CD4-positive, alpha-beta T cell (primary cell): Measurements from ENCODE around the gene TEF. TPM values are rescaled to one million over a fixed set of nuclear protein-coding genes. Genes with fewer than 3 reads are reported as not detected.

Experiments
- ATAC-seq: fragments of 200-7000 bp; cut with Tn5 transposase; one replicate; pipeline ENCODE4 v1.10.0; 2022; ENCODE audit warnings: mild to moderate bottlenecking; ENCODE audit not compliant: poor library complexity
- CTCF ChIA-PET: fragments of 350-600 bp; sonication (Branson Sonifier 250); formaldehyde crosslinking; loops from one replicate; lab custom pipeline; 2021; ENCODE audit warnings: antibody characterized with exemption, inconsistent platforms; lab: Charles Lee
- POLR2A ChIA-PET: fragments of 350-600 bp; sonication (Branson Sonifier 250); formaldehyde crosslinking; loops from one replicate; lab custom pipeline; 2021; ENCODE audit warnings: antibody characterized with exemption, inconsistent platforms; lab: Charles Lee
- DNase-seq, 14 experiments: peaks; one replicate each; pipeline ENCODE4 v3.0.0-alpha.2; 2013 to 2020; ENCODE audit warnings: mixed read lengths in 2 of 14
- H3K27ac ChIP-seq, 2 donors: one replicate each; pipeline versions ENCODE4 v1.5.1 to v1.7.0; 2013; ENCODE audit warnings: low read length in 2 of 2, low read depth in 1 of 2, mild to moderate bottlenecking in 1 of 2
- H3K27me3 ChIP-seq, 2 experiments: 1 replicate in 1 of 2; 2 replicates in 1 of 2; pipeline versions ENCODE4 v1.6.1 to v1.7.0; 2013; ENCODE audit warnings: low read length in 2 of 2, control low read depth in 1 of 2, mild to moderate bottlenecking in 1 of 2, moderate library complexity in 1 of 2; ENCODE audit not compliant: insufficient read depth in 2 of 2, control insufficient read depth in 1 of 2
- H3K36me3 ChIP-seq: one replicate; pipeline ENCODE4 v1.6.1; 2013; ENCODE audit warnings: low read length, control low read depth; ENCODE audit not compliant: insufficient read depth
- H3K4me1 ChIP-seq: one replicate; pipeline ENCODE4 v1.6.1; 2013; ENCODE audit warnings: low read length, control low read depth; ENCODE audit not compliant: insufficient read depth
- H3K4me3 ChIP-seq: one replicate; pipeline ENCODE4 v1.5.1; 2013; ENCODE audit warnings: mild to moderate bottlenecking, low read length, moderate library complexity
- H3K9me3 ChIP-seq, 2 experiments: 1 replicate in 1 of 2; 2 replicates in 1 of 2; pipeline versions ENCODE4 v1.6.1 to v1.7.0; 2013; ENCODE audit warnings: low read length in 2 of 2, mild to moderate bottlenecking in 2 of 2, control low read depth in 1 of 2, moderate library complexity in 1 of 2; ENCODE audit not compliant: control insufficient read depth in 1 of 2, insufficient read depth in 1 of 2
- H3K27ac Mint-ChIP-seq: one replicate; pipeline ENCODE4 v1.8.0; 2020; ENCODE audit warnings: mixed read lengths
- H3K27me3 Mint-ChIP-seq: one replicate; pipeline ENCODE4 v1.8.0; 2021; ENCODE audit warnings: mixed read lengths
- H3K36me3 Mint-ChIP-seq: one replicate; pipeline ENCODE4 v1.8.0; 2021; ENCODE audit warnings: low read depth, mixed read lengths
- H3K4me1 Mint-ChIP-seq: one replicate; pipeline ENCODE4 v1.8.0; 2021; ENCODE audit warnings: low read depth, mixed read lengths
- H3K4me3 Mint-ChIP-seq: one replicate; pipeline ENCODE4 v1.8.0; 2020; ENCODE audit warnings: mild to moderate bottlenecking, mixed read lengths
- H3K9me3 Mint-ChIP-seq: one replicate; pipeline ENCODE4 v1.8.0; 2020; ENCODE audit warnings: mixed read lengths
- CTCF ChIP-seq: fragments of 200-600 bp; IDR thresholded peaks from one replicate; pipeline ENCODE4 v1.8.0; 2022; ENCODE audit warnings: antibody characterized with exemption, mild to moderate bottlenecking
- intact Hi-C, 2 experiments: fragments of 100-400 bp; cut with DNase I in 1 of 2; cut with micrococcal nuclease in 1 of 2; formaldehyde crosslinking; loops; one replicate each; pipeline versions ENCODE4 v1.15.1 to v1.9.0; 2023 to 2025; cut with DNase I, micrococcal nuclease
- total RNA-seq, 174 experiments: library from RNA in 2 of 174; stranded (reverse) in 2 of 174; gene quantifications; one replicate each; pipeline ENCODE4 v1.2.3 and lab custom pipeline; 2021 to 2026

Gene TEF
- total RNA-seq, 2 experiments from 2014 or later, result 2.4 to 2.6 TPM

GRCh38 chr22:41358927-41359326, 22.8 kb upstream of the TEF start:
- no peaks in the 10 kb centered on the region for H3K4me1 Mint-ChIP-seq
- H3K4me1 ChIP-seq, result no peaks in the 10 kb centered on the region
- H3K9me3 ChIP-seq, result no peaks in the 10 kb centered on the region
- H3K4me3 Mint-ChIP-seq, result no peak overlapping the region
- H3K27ac Mint-ChIP-seq, result no peak overlapping the region
- TF ChIP-seq CTCF, result no peak
- no peak overlapping the region for H3K4me3 ChIP-seq
- intact Hi-C loops, result no loop called here
- H3K9me3 Mint-ChIP-seq, result no peaks in the 10 kb centered on the region
- CTCF ChIA-PET, result no interaction called here
- no peaks in the 10 kb centered on the region for H3K27me3 Mint-ChIP-seq
- DNase-seq (no peak), ATAC-seq (no peak)
- no peaks in the 10 kb centered on the region for H3K27me3 ChIP-seq
- peaks cover 46% of the 10 kb centered on the region for H3K36me3 ChIP-seq
- H3K36me3 Mint-ChIP-seq, result peaks cover 37% of the 10 kb centered on the region
- H3K27ac ChIP-seq, result no peak overlapping the region
- POLR2A ChIA-PET, result no interaction called here

GRCh38 chr22:41359376-41359775, 22.4 kb upstream of the TEF start:
- no peak for TF ChIP-seq CTCF
- intact Hi-C loops, result no loop called here
- ATAC-seq (no peak), DNase-seq (no peak)
- H3K36me3 Mint-ChIP-seq, result peaks cover 33% of the 10 kb centered on the region
- POLR2A ChIA-PET, result interaction anchor here (1.7 kb wide), 1 partner anchor 22 kb away, joined by 7 read pairs; the partner anchor contains the start of gene TEF
- no peak overlapping the region for H3K4me3 Mint-ChIP-seq
- no peak overlapping the region for H3K4me3 ChIP-seq
- no peaks in the 10 kb centered on the region for H3K4me1 ChIP-seq
- no peaks in the 10 kb centered on the region for H3K4me1 Mint-ChIP-seq
- H3K36me3 ChIP-seq, result peaks cover 41% of the 10 kb centered on the region
- no peaks in the 10 kb centered on the region for H3K27me3 Mint-ChIP-seq
- CTCF ChIA-PET, result no interaction called here
- H3K9me3 Mint-ChIP-seq, result no peaks in the 10 kb centered on the region
- no peaks in the 10 kb centered on the region for H3K27me3 ChIP-seq
- H3K27ac Mint-ChIP-seq, result no peak overlapping the region
- H3K27ac ChIP-seq, result no peak overlapping the region
- no peaks in the 10 kb centered on the region for H3K9me3 ChIP-seq

GRCh38 chr22:41360126-41360525, 21.6 kb upstream of the TEF start:
- POLR2A ChIA-PET, result interaction anchor here (0.6 to 1.7 kb wide), 2 partner anchors 11 to 21 kb away, joined by 3 to 7 read pairs; partner anchors contain the start of gene TEF
- Mint-ChIP-seq H3K36me3 (peaks cover 25% of the 10 kb centered on the region), H3K27ac (no peak overlapping the region), H3K27me3 (no peaks in the 10 kb centered on the region), H3K4me1 (no peaks in the 10 kb centered on the region), H3K4me3 (no peak overlapping the region), H3K9me3 (no peaks in the 10 kb centered on the region)
- no peak overlapping the region for H3K4me3 ChIP-seq
- intact Hi-C loops, result no loop called here
- H3K36me3 ChIP-seq, result peaks cover 34% of the 10 kb centered on the region
- no peaks in the 10 kb centered on the region for H3K9me3 ChIP-seq
- CTCF ChIA-PET, result no interaction called here
- H3K27ac ChIP-seq, result no peak overlapping the region
- no peak for TF ChIP-seq CTCF
- no peaks in the 10 kb centered on the region for H3K27me3 ChIP-seq
- no peaks in the 10 kb centered on the region for H3K4me1 ChIP-seq
- ATAC-seq, result no peak
- DNase-seq, result no peak
